ENCODE measurements around the gene KDM3B.
"Not testable (repeated sequence)": the region's sequence is repeated elsewhere in the genome, so short reads cannot be mapped to it uniquely, and the experiment has no call there.

The KDM3B gene

GRCh38 chr5:138391859-138392386 lies 39.4 kb downstream of the KDM3B start:
- in situ Hi-C loops (cut with HindIII; ENCODE audit: low sequenced_read_pairs), result no loop called here

- in situ Hi-C loops (cut with HindIII; ENCODE audit: low sequenced_read_pairs), result no loop called here
Observed at GRCh38 chr5:138402640-138403039, 50.2 kb downstream of the KDM3B start.

- in situ Hi-C loops (cut with HindIII; ENCODE audit: low sequenced_read_pairs), result no loop called here
Observed at GRCh38 chr5:138408023-138408422, 55.5 kb downstream of the KDM3B start.

- in situ Hi-C loops (cut with HindIII; ENCODE audit: low sequenced_read_pairs), result not testable (repeated sequence)
Observed at GRCh38 chr5:138410996-138411640, 58.6 kb downstream of the KDM3B start.

- in situ Hi-C loops (cut with HindIII; ENCODE audit: low sequenced_read_pairs), result no loop called here
Observed at GRCh38 chr5:138418444-138418843, 66.0 kb downstream of the KDM3B start.

GRCh38 chr5:138425079-138425478 lies 72.6 kb downstream of the KDM3B start:
- in situ Hi-C loops (cut with HindIII; ENCODE audit: low sequenced_read_pairs), result no loop called here

GRCh38 chr5:138435943-138436342 lies 83.5 kb downstream of the KDM3B start:
- in situ Hi-C loops (cut with HindIII; ENCODE audit: low sequenced_read_pairs), result no loop called here

GRCh38 chr5:138438003-138438723 lies 85.7 kb downstream of the KDM3B start:
- in situ Hi-C loops (cut with HindIII; ENCODE audit: low sequenced_read_pairs), result no loop called here

- in situ Hi-C loops (cut with HindIII; ENCODE audit: low sequenced_read_pairs), result no loop called here
Observed at GRCh38 chr5:138438724-138439476, 86.4 kb downstream of the KDM3B start, which contains the start of gene REEP2. Gene REEP2, plus strand, starts transcription at chr5:138439057. Its CDS starts 152 bp downstream, at chr5:138439209.

GRCh38 chr5:138439477-138440158 lies 87.1 kb downstream of the KDM3B start:
- in situ Hi-C loops (cut with HindIII; ENCODE audit: low sequenced_read_pairs), result no loop called here

GRCh38 chr5:138440159-138441073 lies 87.9 kb downstream of the KDM3B start:
- in situ Hi-C loops (cut with HindIII; ENCODE audit: low sequenced_read_pairs), result no loop called here

GRCh38 chr5:138441221-138441620 lies 88.7 kb downstream of the KDM3B start:
- in situ Hi-C loops (cut with HindIII; ENCODE audit: low sequenced_read_pairs), result no loop called here

- in situ Hi-C loops (cut with HindIII; ENCODE audit: low sequenced_read_pairs), result no loop called here
Observed at GRCh38 chr5:138444078-138444773, 91.7 kb downstream of the KDM3B start.

GRCh38 chr5:138444774-138445546 lies 92.5 kb downstream of the KDM3B start:
- in situ Hi-C loops (cut with HindIII; ENCODE audit: low sequenced_read_pairs), result no loop called here

- in situ Hi-C loops (cut with HindIII; ENCODE audit: low sequenced_read_pairs), result no loop called here
Observed at GRCh38 chr5:138445547-138446271, 93.2 kb downstream of the KDM3B start.

- in situ Hi-C loops (cut with HindIII; ENCODE audit: low sequenced_read_pairs), result no loop called here
Observed at GRCh38 chr5:138448070-138448469, 95.6 kb downstream of the KDM3B start.

GRCh38 chr5:138448481-138449398 lies 96.3 kb downstream of the KDM3B start:
- in situ Hi-C loops (cut with HindIII; ENCODE audit: low sequenced_read_pairs), result no loop called here

Data from DLD1 (cell line).